ENCODE data around the gene ATP6V1B1. TPM values are rescaled to one million over a fixed set of nuclear protein-coding genes. Genes with fewer than 3 reads are reported as not detected.

ATP6V1B1 gene
- total RNA-seq, 8 experiments from 2014 or later: 0.31 to 6.1 (median 2.1) TPM

GRCh38 chr2:70943205-70943871, 7.6 kb downstream of the ATP6V1B1 start:
- WGBS, 10 experiments: 8% methylated on average over 2 of the region's 11 CpGs; no CpG with 5 or more reads in 9 of the 10 experiments
- peak in 2 of 8 experiments; percentile 1 to 5 for ATAC-seq (replicated peaks in 6 of 8)
- H3K27ac ChIP-seq: no peak overlapping the region
- H3K4me3 ChIP-seq: no peak overlapping the region
- H3K4me1 ChIP-seq (replicated peaks in 1 of 2): peaks cover 27 to 37% of the 10 kb centered on the region in 2 donors
- in situ Hi-C loops (cut with MboI; ENCODE audit: low pct_unique_long_range_greater_than_20kb in 2 of 9, low sequenced_read_pairs in 9 of 9, unreplicated experiment in 9 of 9): loop anchor here in 2 of 9 experiments (10.0 to 25.0 kb wide), 3 partner anchors 69 to 156 kb away; partner anchors contain the start of gene FIGLA (in 1 of the 2)

GRCh38 chr2:70944111-70944690, 8.5 kb downstream of the ATP6V1B1 start:
- no peak overlapping the region for H3K27ac ChIP-seq
- ATAC-seq (replicated peaks in 6 of 8): no peak
- peaks cover 19 to 29% of the 10 kb centered on the region in 2 donors for H3K4me1 ChIP-seq (replicated peaks in 1 of 2)
- in situ Hi-C loops (cut with MboI; ENCODE audit: low pct_unique_long_range_greater_than_20kb in 2 of 9, low sequenced_read_pairs in 9 of 9, unreplicated experiment in 9 of 9): loop anchor here in 2 of 9 experiments (10.0 to 25.0 kb wide), 3 partner anchors 69 to 157 kb away; partner anchors contain the start of gene FIGLA (in 1 of the 2)
- H3K4me3 ChIP-seq: no peak overlapping the region
- 43 to 80% (median 67%) methylated on average over 1 of the region's 4 CpGs; no CpG with 5 or more reads in 7 of the 10 experiments for WGBS, 10 experiments

- no peak overlapping the region for H3K27ac ChIP-seq
- whole genome bisulfite sequencing, 10 experiments: 0 to 100% (median 31%) methylated on average over 1 to 7 of the region's 8 CpGs; no CpG with 5 or more reads in 2 of the 10 experiments
- H3K4me3 ChIP-seq: no peak overlapping the region
- in situ Hi-C loops (cut with MboI; ENCODE audit: low pct_unique_long_range_greater_than_20kb in 2 of 9, low sequenced_read_pairs in 9 of 9, unreplicated experiment in 9 of 9): loop anchor here in 3 of 9 experiments (5.0 to 25.0 kb wide), 4 partner anchors 72 to 160 kb away; partner anchors contain the start of gene FIGLA (in 1 of the 3)
- peaks cover 11 to 16% of the 10 kb centered on the region in 2 donors for H3K4me1 ChIP-seq (replicated peaks in 1 of 2)
- peak; percentile 15 to 60 (median 37) for ATAC-seq (replicated peaks in 6 of 8)
Measured at GRCh38 chr2:70946832-70947442, 11.2 kb downstream of the ATP6V1B1 start.

GRCh38 chr2:70947556-70948184, 12.0 kb downstream of the ATP6V1B1 start:
- H3K27ac ChIP-seq: no peak overlapping the region
- no peak overlapping the region for H3K4me3 ChIP-seq
- H3K4me1 ChIP-seq (replicated peaks in 1 of 2): peaks cover 11 to 13% of the 10 kb centered on the region in 2 donors
- ATAC-seq (replicated peaks in 6 of 8): peak in 3 of 8 experiments; percentile 23 to 49 (median 40)
- WGBS, 10 experiments: 0 to 80% (median 62%) methylated on average over 1 to 10 of the region's 11 CpGs
- in situ Hi-C loops (cut with MboI; ENCODE audit: low pct_unique_long_range_greater_than_20kb in 2 of 9, low sequenced_read_pairs in 9 of 9, unreplicated experiment in 9 of 9): loop anchor here in 3 of 9 experiments (5.0 to 25.0 kb wide), 4 partner anchors 73 to 160 kb away; partner anchors contain the start of gene FIGLA (in 1 of the 3)

- peaks cover 5% of the 10 kb centered on the region in 2 donors for H3K4me1 ChIP-seq (replicated peaks in 1 of 2)
- WGBS, 10 experiments: 0 to 67% (median 16%) methylated on average over 1 to 17 of the region's 27 CpGs; no CpG with 5 or more reads in 2 of the 10 experiments
- no peak overlapping the region for H3K27ac ChIP-seq
- ATAC-seq (replicated peaks in 6 of 8): peak; percentile 92 to 99 (median 94)
- in situ Hi-C loops (cut with MboI; ENCODE audit: low pct_unique_long_range_greater_than_20kb in 2 of 9, low sequenced_read_pairs in 9 of 9, unreplicated experiment in 9 of 9): loop anchor here in 3 of 9 experiments (5.0 to 25.0 kb wide), 4 partner anchors 74 to 161 kb away; partner anchors contain the start of gene FIGLA (in 1 of the 3)
- H3K4me3 ChIP-seq: peak overlapping the region in 2 of 5 donors; percentile 4 to 10
Measured at GRCh38 chr2:70948337-70949003, 12.8 kb downstream of the ATP6V1B1 start.

- in situ Hi-C loops (cut with MboI; ENCODE audit: low pct_unique_long_range_greater_than_20kb in 2 of 9, low sequenced_read_pairs in 9 of 9, unreplicated experiment in 9 of 9): loop anchor here in 3 of 9 experiments (5.0 to 25.0 kb wide), 4 partner anchors 74 to 162 kb away; partner anchors contain the start of gene FIGLA (in 1 of the 3)
- Histone ChIP-seq H3K4me1 (replicated peaks in 1 of 2) (peaks cover 0 to 3% of the 10 kb centered on the region in 2 donors), H3K27ac (no peak overlapping the region), H3K4me3 (no peak overlapping the region)
- no peak for ATAC-seq (replicated peaks in 6 of 8)
- WGBS, 10 experiments: 60 to 100% (median 80%) methylated on average over 2 to 10 of the region's 11 CpGs; no CpG with 5 or more reads in 2 of the 10 experiments
Measured at GRCh38 chr2:70949086-70949485, 13.4 kb downstream of the ATP6V1B1 start.

- no peak overlapping the region for H3K27ac ChIP-seq
- in situ Hi-C loops (cut with MboI; ENCODE audit: low pct_unique_long_range_greater_than_20kb in 2 of 9, low sequenced_read_pairs in 9 of 9, unreplicated experiment in 9 of 9): loop anchor here in 4 of 9 experiments (25.0 kb wide), 2 partner anchors 93 to 293 kb away; no protein-coding TSS in a partner anchor
- WGBS, 10 experiments: 60 to 100% (median 81%) methylated on average over 1 to 5 of the region's 7 CpGs; no CpG with 5 or more reads in 1 of the 10 experiments
- ATAC-seq (replicated peaks in 6 of 8): no peak
- no peaks in the 10 kb centered on the region for H3K4me1 ChIP-seq (replicated peaks in 1 of 2)
- no peak overlapping the region for H3K4me3 ChIP-seq
Measured at GRCh38 chr2:70954886-70955285, 19.2 kb downstream of the ATP6V1B1 start.

- Histone ChIP-seq H3K4me1 (replicated peaks in 1 of 2) (no peaks in the 10 kb centered on the region), H3K27ac (no peak overlapping the region), H3K4me3 (no peak overlapping the region)
- ATAC-seq (replicated peaks in 6 of 8): no peak
- in situ Hi-C loops (cut with MboI; ENCODE audit: low pct_unique_long_range_greater_than_20kb in 2 of 9, low sequenced_read_pairs in 9 of 9, unreplicated experiment in 9 of 9): loop anchor here in 4 of 9 experiments (25.0 kb wide), 2 partner anchors 94 to 294 kb away; no protein-coding TSS in a partner anchor
- 40 to 100% (median 92%) methylated on average over 1 to 2 of the region's 2 CpGs; no CpG with 5 or more reads in 3 of the 10 experiments for WGBS, 10 experiments
Measured at GRCh38 chr2:70956141-70956540, 20.4 kb downstream of the ATP6V1B1 start.

GRCh38 chr2:70957798-70958197, 22.1 kb downstream of the ATP6V1B1 start:
- no peak for ATAC-seq (replicated peaks in 6 of 8)
- in situ Hi-C loops (cut with MboI; ENCODE audit: low pct_unique_long_range_greater_than_20kb in 2 of 9, low sequenced_read_pairs in 9 of 9, unreplicated experiment in 9 of 9): loop anchor here in 4 of 9 experiments (25.0 kb wide), 2 partner anchors 95 to 295 kb away; no protein-coding TSS in a partner anchor
- 83% methylated on average over 2 of the region's 6 CpGs; no CpG with 5 or more reads in 9 of the 10 experiments for WGBS, 10 experiments
- Histone ChIP-seq H3K4me1 (replicated peaks in 1 of 2) (no peaks in the 10 kb centered on the region), H3K27ac (no peak overlapping the region), H3K4me3 (no peak overlapping the region)

- WGBS, 10 experiments: 48 to 80% methylated on average over 3 to 4 of the region's 6 CpGs; no CpG with 5 or more reads in 8 of the 10 experiments
- no peak overlapping the region for H3K27ac ChIP-seq
- in situ Hi-C loops (cut with MboI; ENCODE audit: low pct_unique_long_range_greater_than_20kb in 2 of 9, low sequenced_read_pairs in 9 of 9, unreplicated experiment in 9 of 9): loop anchor here in 4 of 9 experiments (25.0 kb wide), 2 partner anchors 96 to 296 kb away; no protein-coding TSS in a partner anchor
Measured at GRCh38 chr2:70958759-70959158, 23.1 kb downstream of the ATP6V1B1 start.

GRCh38 chr2:70959271-70959761, 23.6 kb downstream of the ATP6V1B1 start:
- WGBS, 10 experiments: 75 to 90% (median 83%) methylated on average over 2 to 9 of the region's 9 CpGs; no CpG with 5 or more reads in 6 of the 10 experiments
- no peak for ATAC-seq (replicated peaks in 6 of 8)
- in situ Hi-C loops (cut with MboI; ENCODE audit: low pct_unique_long_range_greater_than_20kb in 2 of 9, low sequenced_read_pairs in 9 of 9, unreplicated experiment in 9 of 9): loop anchor here in 4 of 9 experiments (25.0 kb wide), 2 partner anchors 97 to 297 kb away; no protein-coding TSS in a partner anchor
- Histone ChIP-seq H3K4me1 (replicated peaks in 1 of 2) (no peaks in the 10 kb centered on the region), H3K4me3 (no peak overlapping the region), H3K27ac (no peak overlapping the region)

More at GRCh38 chr2:70958759-70959158, 23.1 kb downstream of the ATP6V1B1 start:
- Histone ChIP-seq H3K4me1 (replicated peaks in 1 of 2) (no peaks in the 10 kb centered on the region), H3K4me3 (no peak overlapping the region)
- no peak for ATAC-seq (replicated peaks in 6 of 8)
